ENCODE measurements around the gene GMCL2. TPM values are rescaled to one million over a fixed set of nuclear protein-coding genes. Genes with fewer than 3 reads are reported as not detected.

The GMCL2 gene
- total and polyA plus RNA-seq, 8 donors = 0.06 TPM; not detected in 7

DNA sequence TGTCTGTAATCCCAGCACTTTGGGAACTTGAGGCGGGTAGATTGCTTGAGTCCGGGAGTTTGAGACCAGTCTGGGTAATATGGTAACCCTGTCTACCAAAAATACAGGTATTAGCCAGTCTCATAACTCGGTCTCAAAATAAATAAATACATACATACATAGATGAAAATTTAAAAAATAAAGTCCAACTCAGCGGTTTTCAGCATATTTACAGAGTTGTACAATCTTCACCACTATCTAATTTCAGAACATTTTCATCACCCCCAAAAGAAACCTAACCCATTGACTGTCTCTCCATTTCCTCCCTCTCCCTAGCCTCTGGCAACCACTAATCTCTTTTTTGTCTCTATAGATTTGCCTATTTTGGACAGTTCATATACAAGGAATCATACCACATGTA, 45.6 kb downstream of the GMCL2 start:
- TF ChIP-seq CTCF (IDR thresholded peaks at IDR 0.05) = no peak
- DNase-seq = no peak
- H3K36me3 ChIP-seq = peaks cover 0 to 90% of the 10 kb centered on the region in 2 donors
- H3K4me1 ChIP-seq = no peaks in the 10 kb centered on the region
- H3K4me3 ChIP-seq = no peak overlapping the region
- no peaks in the 10 kb centered on the region for H3K27me3 ChIP-seq
- intact Hi-C loops (cut with DNase I) = no loop called here
- ATAC-seq = no peak
- H3K27ac ChIP-seq = no peak overlapping the region
- no peaks in the 10 kb centered on the region for H3K9me3 ChIP-seq

DNA sequence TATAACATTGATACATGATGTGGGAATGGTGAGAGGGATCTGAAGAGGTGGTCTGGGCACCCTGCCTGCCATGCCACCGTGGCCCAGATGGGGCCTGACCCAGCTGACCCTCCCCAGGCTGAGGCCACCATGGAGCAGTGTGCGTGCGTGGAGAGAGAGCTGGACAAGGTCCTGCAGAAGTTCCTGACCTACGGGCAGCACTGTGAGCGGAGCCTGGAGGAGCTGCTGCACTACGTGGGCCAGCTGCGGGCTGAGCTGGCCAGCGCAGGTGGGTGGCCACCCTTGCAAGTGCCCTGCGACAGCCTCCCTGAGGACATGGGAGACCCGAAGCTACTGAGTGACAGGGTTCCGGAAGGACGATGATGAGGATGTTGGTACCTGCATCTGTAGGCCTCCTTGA, 49.2 kb downstream of the GMCL2 start:
- peaks cover 0 to 84% of the 10 kb centered on the region in 2 donors for H3K36me3 ChIP-seq
- no peak overlapping the region for H3K4me3 ChIP-seq
- no peak overlapping the region for H3K27ac ChIP-seq
- ATAC-seq (no peak), DNase-seq (peak in 1 of 4 donors; percentile 61)
- no peaks in the 10 kb centered on the region for H3K27me3 ChIP-seq
- intact Hi-C loops (cut with DNase I) = no loop called here
- no peak for TF ChIP-seq CTCF (IDR thresholded peaks at IDR 0.05)
- H3K9me3 ChIP-seq = no peaks in the 10 kb centered on the region
- H3K4me1 ChIP-seq = no peaks in the 10 kb centered on the region

- Histone ChIP-seq H3K36me3 (peaks cover 0 to 74% of the 10 kb centered on the region in 2 donors), H3K27me3 (no peaks in the 10 kb centered on the region), H3K9me3 (no peaks in the 10 kb centered on the region), H3K4me3 (no peak overlapping the region), H3K4me1 (peaks cover 0 to 5% of the 10 kb centered on the region in 2 donors), H3K27ac (no peak overlapping the region)
- no peak for ATAC-seq
- intact Hi-C loops (cut with DNase I) = no loop called here
- peak in 1 of 4 donors; percentile 13 for DNase-seq
- TF ChIP-seq CTCF (IDR thresholded peaks at IDR 0.05) = no peak
Observed at GRCh38 chr5:178136990-178137389, 50.2 kb downstream of the GMCL2 start.

Other genes with a start within 250 kb of the GMCL2 start
- not detected for gene PROP1, start 191.1 kb downstream of the GMCL2 start, total RNA-seq
- not detected for gene PROP1, start 191.1 kb downstream of the GMCL2 start, polyA plus RNA-seq (ENCODE audit: insufficient read length in 6 of 6)
- 1 to 10 TPM; 3.6 to 6.2 TPM for gene N4BP3, start 73.8 kb downstream of the GMCL2 start, total RNA-seq
- 10 to 100 TPM; 13.6 to 20.4 (median 16.4) TPM for gene N4BP3, start 73.8 kb downstream of the GMCL2 start, polyA plus RNA-seq (ENCODE audit: insufficient read length in 6 of 6)
- 10 to 100 TPM; 30.8 to 41.5 TPM for gene RMND5B, start 56.4 kb downstream of the GMCL2 start, total RNA-seq
- gene RMND5B, start 56.4 kb downstream of the GMCL2 start, polyA plus RNA-seq (ENCODE audit: insufficient read length in 6 of 6) = 10 to 100 TPM; 28.9 to 31.2 (median 29.9) TPM
- 100 to 1,000 TPM in 1 of 2 donors, 10 to 100 TPM in 1; 65.0 to 105 TPM for gene NHP2, start 33.5 kb downstream of the GMCL2 start, total RNA-seq
- gene NHP2, start 33.5 kb downstream of the GMCL2 start, polyA plus RNA-seq (ENCODE audit: insufficient read length in 6 of 6) = 100 to 1,000 TPM in 2 of 6 donors, 10 to 100 TPM in 4; 85.6 to 116 (median 97.5) TPM
- gene HNRNPAB, start 17.2 kb upstream of the GMCL2 start, total RNA-seq = 100 to 1,000 TPM; 126 to 178 TPM
- 100 to 1,000 TPM; 113 to 171 (median 127) TPM for gene HNRNPAB, start 17.2 kb upstream of the GMCL2 start, polyA plus RNA-seq (ENCODE audit: insufficient read length in 6 of 6)
- gene PHYKPL, start 45.4 kb upstream of the GMCL2 start, total RNA-seq = 10 to 100 TPM; 71.9 to 87.9 TPM
- gene PHYKPL, start 45.4 kb upstream of the GMCL2 start, polyA plus RNA-seq (ENCODE audit: insufficient read length in 6 of 6) = 100 to 1,000 TPM; 108 to 155 (median 142) TPM